H9 (cell line): ENCODE measurements around the gene PTPRN2. TPM values are rescaled to one million over a fixed set of nuclear protein-coding genes. Genes with fewer than 3 reads are reported as not detected.

Experiments
- DNase-seq: peaks from one replicate; pipeline ENCODE4 v3.0.0-alpha.2; 2017
- H2AFZ ChIP-seq: one replicate; pipeline ENCODE4 v1.6.1; 2013; ENCODE audit warnings: mild to moderate bottlenecking, low read length, control low read depth, moderate library complexity
- H2AK5ac ChIP-seq: 2 replicates; pipeline ENCODE4 v1.6.1; 2013; ENCODE audit warnings: low read length, control low read depth, mixed read lengths; ENCODE audit not compliant: insufficient read length
- H2BK120ac ChIP-seq: one replicate; pipeline ENCODE4 v1.6.1; 2013; ENCODE audit warnings: low read depth, mild to moderate bottlenecking, low read length, control low read depth, inconsistent platforms; ENCODE audit not compliant: poor library complexity, severe bottlenecking
- H2BK12ac ChIP-seq: 2 replicates; pipeline ENCODE4 v1.6.1; 2013; ENCODE audit warnings: low read length, control low read depth, mixed read lengths, low read depth; ENCODE audit not compliant: insufficient read length
- H2BK15ac ChIP-seq: 2 replicates; pipeline ENCODE4 v1.6.1; 2013; ENCODE audit warnings: low read depth, low read length, control low read depth
- H2BK20ac ChIP-seq: one replicate; pipeline ENCODE4 v1.6.1; 2013; ENCODE audit warnings: low read depth, mild to moderate bottlenecking, low read length, control low read depth, inconsistent platforms; ENCODE audit not compliant: poor library complexity, severe bottlenecking
- H2BK5ac ChIP-seq: 2 replicates; pipeline ENCODE4 v1.6.1; 2013; ENCODE audit warnings: low read length, control low read depth, mixed read lengths; ENCODE audit not compliant: insufficient read length
- H3K14ac ChIP-seq: 2 replicates; pipeline ENCODE4 v1.6.1; 2013; ENCODE audit warnings: low read length, control low read depth; ENCODE audit not compliant: insufficient read depth
- H3K18ac ChIP-seq: 2 replicates; pipeline ENCODE4 v1.6.1; 2013; ENCODE audit warnings: low read depth, mild to moderate bottlenecking, mixed read lengths, low read length, control low read depth; ENCODE audit not compliant: insufficient read length
- H3K23ac ChIP-seq: 2 replicates; pipeline ENCODE4 v1.6.1; 2013; ENCODE audit warnings: low read length, control low read depth, mixed read lengths, low read depth; ENCODE audit not compliant: insufficient read length
- H3K23me2 ChIP-seq: 2 replicates; pipeline ENCODE4 v1.6.1; 2013; ENCODE audit warnings: low read depth, mild to moderate bottlenecking, mixed read lengths, low read length, control low read depth; ENCODE audit not compliant: insufficient read length, poor library complexity, severe bottlenecking
- H3K27ac ChIP-seq: 2 replicates; pipeline ENCODE4 v1.5.1; 2013; ENCODE audit warnings: low read length, control low read depth, mixed read lengths, low read depth; ENCODE audit not compliant: insufficient read length
- H3K27me3 ChIP-seq: 2 replicates; pipeline ENCODE4 v1.6.1; 2013; ENCODE audit warnings: low read length, control low read depth, inconsistent platforms; ENCODE audit not compliant: insufficient read depth
- H3K4ac ChIP-seq: 2 replicates; pipeline ENCODE4 v1.6.1; 2013; ENCODE audit warnings: low read depth, mild to moderate bottlenecking, control low read depth, inconsistent platforms, low read length, moderate library complexity
- H3K4me1 ChIP-seq: 2 replicates; pipeline ENCODE4 v1.6.1; 2013; ENCODE audit warnings: low read length, control low read depth, inconsistent platforms; ENCODE audit not compliant: insufficient read depth
- H3K4me2 ChIP-seq: 2 replicates; pipeline ENCODE4 v1.6.1; 2013; ENCODE audit warnings: low read length, control low read depth, mixed read lengths; ENCODE audit not compliant: insufficient read length, insufficient read depth
- H3K56ac ChIP-seq: 2 replicates; pipeline ENCODE4 v1.6.1; 2013; ENCODE audit warnings: low read depth, mild to moderate bottlenecking, mixed read lengths, low read length, control low read depth; ENCODE audit not compliant: insufficient read length
- H3K79me1 ChIP-seq: 2 replicates; pipeline ENCODE4 v1.6.1; 2013; ENCODE audit warnings: low read depth, mild to moderate bottlenecking, moderate library complexity, low read length, control low read depth, inconsistent platforms; ENCODE audit not compliant: insufficient read depth, poor library complexity, severe bottlenecking
- H3K79me2 ChIP-seq: 2 replicates; pipeline ENCODE4 v1.6.1; 2013; ENCODE audit warnings: low read length, control low read depth, inconsistent platforms; ENCODE audit not compliant: insufficient read depth
- H3K9ac ChIP-seq: 2 replicates; pipeline ENCODE4 v1.6.1; 2013; ENCODE audit warnings: low read length, control low read depth, mixed read lengths; ENCODE audit not compliant: insufficient read length; ENCODE audit errors: extremely low read depth
- H3K9me3 ChIP-seq: one replicate; pipeline ENCODE4 v1.6.1; 2013; ENCODE audit warnings: low read depth, low read length, inconsistent platforms; ENCODE audit not compliant: control insufficient read depth
- H3T11ph ChIP-seq: one replicate; pipeline ENCODE4 v1.6.1; 2013; ENCODE audit warnings: mild to moderate bottlenecking, low read length, control low read depth, inconsistent platforms
- H4K20me1 ChIP-seq: one replicate; pipeline ENCODE4 v1.6.1; 2013; ENCODE audit not compliant: control insufficient read depth, insufficient read length, insufficient read depth
- H4K5ac ChIP-seq: 2 replicates; pipeline ENCODE4 v1.6.1; 2013; ENCODE audit warnings: low read depth, mild to moderate bottlenecking, mixed read lengths, low read length, control low read depth; ENCODE audit not compliant: insufficient read length
- H4K8ac ChIP-seq: replicated peaks from 2 replicates; pipeline ENCODE4 v1.6.1; 2013; ENCODE audit warnings: low read length, control low read depth, mixed read lengths, low read depth; ENCODE audit not compliant: insufficient read length
- H4K91ac ChIP-seq: 2 replicates; pipeline ENCODE4 v1.6.1; 2013; ENCODE audit warnings: low read depth, mild to moderate bottlenecking, moderate library complexity, mixed read lengths, low read length, control low read depth; ENCODE audit not compliant: insufficient read length
- H3K27ac Mint-ChIP-seq, 3 experiments: 2 replicates in 2 of 3; 3 replicates in 1 of 3; pipeline ENCODE4 v1.8.0; 2020 to 2021; ENCODE audit warnings: mixed read lengths in 3 of 3, mild to moderate bottlenecking in 1 of 3, moderate library complexity in 1 of 3
- H3K27me3 Mint-ChIP-seq: 2 replicates; pipeline ENCODE4 v1.8.0; 2021; ENCODE audit warnings: low read depth, mild to moderate bottlenecking, moderate library complexity, mixed read lengths
- H3K36me3 Mint-ChIP-seq, 3 experiments: 2 replicates in 2 of 3; 3 replicates in 1 of 3; pipeline ENCODE4 v1.8.0; 2020 to 2021; ENCODE audit warnings: low read depth in 3 of 3, mixed read lengths in 3 of 3; ENCODE audit not compliant: insufficient read depth in 1 of 3
- H3K4me1 Mint-ChIP-seq, 2 experiments: 2 replicates each; pipeline ENCODE4 v1.8.0; 2020; ENCODE audit warnings: mixed read lengths in 2 of 2
- H3K4me3 Mint-ChIP-seq, 2 experiments: 2 replicates in 1 of 2; 3 replicates in 1 of 2; pipeline ENCODE4 v1.8.0; 2020 to 2021; ENCODE audit warnings: mild to moderate bottlenecking in 2 of 2, mixed read lengths in 2 of 2, moderate library complexity in 1 of 2
- H3K9me3 Mint-ChIP-seq, 2 experiments: 2 replicates in 1 of 2; 3 replicates in 1 of 2; pipeline ENCODE4 v1.8.0; 2020; ENCODE audit warnings: mild to moderate bottlenecking in 2 of 2, mixed read lengths in 2 of 2, moderate library complexity in 1 of 2
- WGBS: extraction: QIAGEN DNeasy Blood & Tissue Kit; methylation state at CpG from one replicate; pipeline ENCODE4 v1.1.7; 2013; ENCODE audit warnings: missing lambda C conversion rate, low lambda C conversion rate, mixed read lengths; ENCODE audit not compliant: insufficient read length; ENCODE audit errors: extremely low coverage; 5-methylcytosine and 5-hydroxymethylcytosine counted together
- total RNA-seq: library from RNA; stranded (reverse); gene quantifications from 2 replicates; pipeline ENCODE4 v1.2.1, GENCODE V29; 2021
- TF ChIP-seq, protein P1 (sequence below): fragments of 200-600 bp; sonication (generic); conservative IDR thresholded peaks from 3 replicates; pipeline ENCODE4 v1.8.0; 2021; ENCODE audit warnings: antibody characterized with exemption, mild to moderate bottlenecking

Gene PTPRN2
- total RNA-seq, 1 experiment from 2014 or later: 5.2 TPM

DNA sequence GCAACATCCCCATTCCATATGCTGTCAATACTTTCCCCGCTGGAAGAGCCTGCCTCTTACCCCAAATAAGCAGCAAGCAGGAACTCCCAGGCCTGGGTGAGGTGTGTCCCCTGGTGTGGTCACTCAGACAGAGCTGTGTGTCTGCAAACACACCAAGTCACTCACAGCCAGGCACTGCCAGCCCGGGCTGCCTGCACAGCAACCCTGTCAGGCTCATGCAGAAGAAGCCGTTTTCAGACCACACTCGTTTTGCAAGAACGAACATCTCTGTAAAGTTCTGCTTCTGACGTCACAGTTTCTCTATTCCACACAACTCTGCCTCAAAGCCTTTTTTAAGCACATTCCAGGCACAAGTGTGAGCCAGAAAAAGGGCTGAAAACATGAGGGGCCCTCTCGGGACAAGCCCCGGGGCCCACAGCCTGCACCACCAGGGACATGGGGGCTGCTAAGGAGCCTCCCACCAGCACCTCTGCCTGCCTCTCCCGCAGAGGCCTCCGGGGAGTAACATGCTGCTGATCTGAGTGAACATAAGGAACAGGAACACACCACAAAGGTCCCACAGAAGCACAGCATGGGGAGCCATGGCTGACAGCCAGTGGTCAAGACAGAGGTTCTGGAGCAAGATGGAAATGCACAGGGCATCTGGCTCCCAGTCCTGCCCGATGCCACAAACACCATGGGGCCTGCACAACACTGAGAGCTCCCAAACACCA, 11.4 kb downstream of the PTPRN2 start:
- Histone ChIP-seq H2BK5ac (no peak overlapping the region), H2AFZ (no peak overlapping the region), H3K18ac (no peak overlapping the region), H3K79me2 (no peaks in the 10 kb centered on the region), H4K91ac (no peak overlapping the region), H2BK15ac (no peak overlapping the region), H3T11ph (no peak overlapping the region), H3K9me3 (peaks cover 10% of the 10 kb centered on the region), H3K23ac (no peak overlapping the region), H3K4me2 (no peak overlapping the region), H2BK120ac (no peak overlapping the region), H3K23me2 (no peaks in the 10 kb centered on the region), H3K79me1 (no peaks in the 10 kb centered on the region), H3K14ac (no peak overlapping the region), H4K5ac (no peak overlapping the region), H3K4me1 (no peaks in the 10 kb centered on the region), H3K4ac (no peak overlapping the region), H2BK12ac (no peak overlapping the region), H3K9ac (no peak overlapping the region), H2AK5ac (no peak overlapping the region), H3K56ac (no peak overlapping the region), H4K8ac (no peak overlapping the region), H3K27ac (no peak overlapping the region), H4K20me1 (no peaks in the 10 kb centered on the region), H2BK20ac (no peak overlapping the region), H3K27me3 (no peaks in the 10 kb centered on the region)
- no peak overlapping the region for H3K27ac Mint-ChIP-seq
- no peak for DNase-seq
- H3K27me3 Mint-ChIP-seq: peaks cover 36% of the 10 kb centered on the region
- WGBS: no CpG with 5 or more reads among the region's 11 CpGs
- TF ChIP-seq, protein P1, sequence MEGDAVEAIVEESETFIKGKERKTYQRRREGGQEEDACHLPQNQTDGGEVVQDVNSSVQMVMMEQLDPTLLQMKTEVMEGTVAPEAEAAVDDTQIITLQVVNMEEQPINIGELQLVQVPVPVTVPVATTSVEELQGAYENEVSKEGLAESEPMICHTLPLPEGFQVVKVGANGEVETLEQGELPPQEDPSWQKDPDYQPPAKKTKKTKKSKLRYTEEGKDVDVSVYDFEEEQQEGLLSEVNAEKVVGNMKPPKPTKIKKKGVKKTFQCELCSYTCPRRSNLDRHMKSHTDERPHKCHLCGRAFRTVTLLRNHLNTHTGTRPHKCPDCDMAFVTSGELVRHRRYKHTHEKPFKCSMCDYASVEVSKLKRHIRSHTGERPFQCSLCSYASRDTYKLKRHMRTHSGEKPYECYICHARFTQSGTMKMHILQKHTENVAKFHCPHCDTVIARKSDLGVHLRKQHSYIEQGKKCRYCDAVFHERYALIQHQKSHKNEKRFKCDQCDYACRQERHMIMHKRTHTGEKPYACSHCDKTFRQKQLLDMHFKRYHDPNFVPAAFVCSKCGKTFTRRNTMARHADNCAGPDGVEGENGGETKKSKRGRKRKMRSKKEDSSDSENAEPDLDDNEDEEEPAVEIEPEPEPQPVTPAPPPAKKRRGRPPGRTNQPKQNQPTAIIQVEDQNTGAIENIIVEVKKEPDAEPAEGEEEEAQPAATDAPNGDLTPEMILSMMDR: no peak
- peaks cover 3 to 6% of the 10 kb centered on the region in 2 experiments; a peak in 2 of 4 replicates for H3K4me1 Mint-ChIP-seq
- peaks cover 20 to 30% of the 10 kb centered on the region in 2 experiments for H3K9me3 Mint-ChIP-seq
- peaks cover 16 to 33% (median 16%) of the 10 kb centered on the region in 3 experiments for H3K36me3 Mint-ChIP-seq
- H3K4me3 Mint-ChIP-seq: no peak overlapping the region
